Common myeloid progenitor, CD34-positive (primary cell): ENCODE measurements around the gene AGBL1.
A peak's percentile ranks its signal among the peaks of the same experiment; 100 is the strongest.

Source experiments
- CTCF ChIA-PET: fragments of 350-600 bp; sonication (Branson Sonifier 250); formaldehyde crosslinking; loops from one replicate; lab custom pipeline; 2021; ENCODE audit warnings: antibody characterized with exemption; lab: Charles Lee
- POLR2A ChIA-PET: fragments of 350-600 bp; sonication (Branson Sonifier 250); formaldehyde crosslinking; loops from one replicate; lab custom pipeline; 2021; ENCODE audit warnings: antibody characterized with exemption; lab: Charles Lee
- DNase-seq, 3 donors: peaks; one replicate each; pipeline versions ENCODE4 v3.0.0 to v3.0.0-alpha.2; 2013
- H3K27ac ChIP-seq, 2 experiments: 1 replicate in 1 of 2; 2 replicates in 1 of 2; pipeline ENCODE4 v1.7.0; 2013; ENCODE audit warnings: inconsistent platforms in 2 of 2, low read length in 2 of 2, mild to moderate bottlenecking in 2 of 2, low read depth in 1 of 2, moderate library complexity in 1 of 2; ENCODE audit not compliant: severe bottlenecking in 2 of 2, insufficient read depth in 1 of 2, poor library complexity in 1 of 2
- H3K27me3 ChIP-seq, 5 experiments: replicated peaks in 2 of 5; 1 replicate in 3 of 5; 2 replicates in 2 of 5; pipeline versions ENCODE4 v1.6.1 to v1.7.0; 2013; ENCODE audit warnings: low read length in 4 of 5, mild to moderate bottlenecking in 2 of 5, moderate library complexity in 2 of 5, inconsistent platforms in 1 of 5; ENCODE audit not compliant: insufficient read depth in 5 of 5, control insufficient read depth in 4 of 5
- H3K36me3 ChIP-seq, 4 experiments: 1 replicate in 2 of 4; 2 replicates in 2 of 4; pipeline versions ENCODE4 v1.6.1 to v1.7.0; 2013; ENCODE audit warnings: low read length in 3 of 4, control low read depth in 1 of 4, mild to moderate bottlenecking in 1 of 4; ENCODE audit not compliant: control insufficient read depth in 4 of 4, insufficient read depth in 4 of 4
- H3K4me1 ChIP-seq, 4 experiments: 1 replicate in 3 of 4; 2 replicates in 1 of 4; pipeline versions ENCODE4 v1.6.1 to v1.7.1; 2013; ENCODE audit warnings: low read length in 3 of 4, mild to moderate bottlenecking in 3 of 4, control low read depth in 1 of 4, inconsistent platforms in 1 of 4, moderate library complexity in 1 of 4; ENCODE audit not compliant: control insufficient read depth in 4 of 4, insufficient read depth in 4 of 4; ENCODE audit errors: control extremely low read depth in 1 of 4
- H3K4me3 ChIP-seq, 7 experiments: 1 replicate in 4 of 7; 2 replicates in 3 of 7; pipeline versions ENCODE4 v1.5.1 to v1.7.0; 2013; ENCODE audit warnings: mild to moderate bottlenecking in 7 of 7, low read length in 6 of 7, moderate library complexity in 6 of 7, inconsistent platforms in 2 of 7, low read depth in 2 of 7, control low read depth in 1 of 7; ENCODE audit not compliant: insufficient read depth in 4 of 7, control insufficient read depth in 1 of 7; ENCODE audit errors: extremely low read depth in 1 of 7
- H3K9me3 ChIP-seq, 5 experiments: 1 replicate in 4 of 5; 2 replicates in 1 of 5; pipeline versions ENCODE4 v1.6.1 to v1.7.1; 2013; ENCODE audit warnings: low read length in 4 of 5, mild to moderate bottlenecking in 2 of 5, inconsistent platforms in 1 of 5, low read depth in 1 of 5, moderate library complexity in 1 of 5; ENCODE audit not compliant: control insufficient read depth in 4 of 5, insufficient read depth in 2 of 5; ENCODE audit errors: control extremely low read depth in 1 of 5
- WGBS: methylation state at CpG from one replicate; pipeline ENCODE4 v1.1.5; 2013; ENCODE audit not compliant: insufficient coverage; 5-methylcytosine and 5-hydroxymethylcytosine counted together

The AGBL1 gene

DNA sequence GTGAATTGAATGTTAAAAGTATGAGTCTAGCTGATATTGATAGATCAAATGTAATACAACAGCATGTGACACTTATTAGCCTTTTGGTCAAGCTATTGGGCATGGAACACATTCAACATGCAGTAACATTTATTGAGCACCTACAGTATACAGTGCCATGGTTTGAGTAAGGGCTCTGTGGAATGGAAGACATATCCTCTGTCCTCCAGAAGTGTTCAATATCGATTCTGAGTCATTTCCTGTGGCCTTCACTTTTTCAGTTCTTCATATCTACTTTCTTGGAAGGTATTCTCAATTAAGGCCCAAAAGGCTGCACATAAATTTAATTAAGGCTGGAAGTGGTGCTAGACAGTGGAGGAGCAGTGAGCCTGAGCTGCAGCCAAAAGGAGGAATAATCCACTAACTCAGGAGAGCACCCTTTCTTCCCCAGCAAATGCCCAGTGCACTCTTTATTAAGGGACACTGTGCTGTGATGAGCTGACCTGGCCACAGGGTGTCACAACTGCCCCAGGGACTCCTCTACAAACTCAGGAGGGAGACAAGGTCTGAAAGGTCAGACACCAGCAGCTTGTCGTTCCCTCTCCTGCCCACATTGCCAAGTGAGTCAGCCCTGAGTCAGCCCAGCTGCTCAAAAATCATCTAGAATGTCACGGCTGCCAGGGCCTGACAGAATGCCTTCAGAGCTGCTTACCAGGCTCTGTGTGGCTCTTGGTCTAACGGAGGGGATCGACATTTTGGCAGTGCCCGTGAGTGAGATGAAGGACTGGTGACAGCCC is 544.8 kb downstream of the AGBL1 start:
- Histone ChIP-seq H3K27ac (no peak overlapping the region), H3K27me3 (peaks cover 0 to 7% (median 2%) of the 10 kb centered on the region in 5 experiments), H3K4me3 (no peak overlapping the region), H3K36me3 (no peaks in the 10 kb centered on the region), H3K4me1 (no peaks in the 10 kb centered on the region), H3K9me3 (no peaks in the 10 kb centered on the region)
- DNase-seq = peak; percentile 36 to 42 (median 39)
- ChIA-PET POLR2A (no interaction called here), CTCF (interaction anchor here (2.0 kb wide), 1 partner anchor 118 kb away, joined by 10 read pairs; no protein-coding TSS in a partner anchor)
- WGBS = 75% methylated on average over 4 of the region's 6 CpGs

DNA sequence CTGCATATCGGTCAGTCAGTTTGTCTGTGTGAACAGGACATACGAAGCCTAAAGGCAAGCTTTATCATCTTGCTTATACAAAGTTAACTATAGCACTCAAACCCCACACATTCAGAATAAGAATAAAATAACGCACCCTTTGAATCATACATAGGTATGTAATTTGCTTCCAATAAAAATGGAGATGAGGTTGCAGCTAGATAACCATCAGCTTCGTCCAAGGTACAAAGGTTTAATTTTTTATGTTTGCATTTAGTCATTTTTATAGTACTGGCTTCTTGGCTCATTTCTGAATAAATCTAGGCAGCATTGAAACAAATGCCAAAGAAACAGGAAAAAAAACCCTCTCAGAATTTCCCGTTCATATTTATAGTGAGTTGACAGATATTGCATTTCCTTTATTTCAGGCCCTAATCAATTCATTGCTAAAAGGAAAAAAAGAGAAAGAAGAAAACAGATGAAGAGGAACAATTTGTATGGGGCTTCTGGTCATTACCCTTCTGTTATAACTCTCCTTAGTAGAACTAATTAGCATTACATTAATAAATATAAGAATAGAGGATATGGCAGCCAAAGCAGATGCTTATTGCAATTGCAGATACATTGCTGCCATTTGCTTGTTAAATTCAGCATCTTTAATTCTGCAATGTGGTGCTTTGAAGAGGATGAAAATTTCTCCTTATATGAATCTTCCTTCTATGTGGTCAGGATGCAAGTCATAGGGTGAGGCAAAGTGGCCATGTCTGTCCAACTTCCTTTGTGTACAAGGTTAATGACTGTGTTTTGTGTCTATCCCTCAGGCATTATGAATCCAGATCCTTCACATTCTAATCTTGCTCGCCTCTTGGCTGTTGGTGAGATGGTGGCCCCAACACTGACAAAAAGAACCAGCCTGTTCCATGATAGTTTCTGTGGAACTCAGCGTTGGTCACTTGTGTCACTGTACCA is 550.0 kb downstream of the AGBL1 start:
- H3K27me3 ChIP-seq = no peaks in the 10 kb centered on the region
- ChIA-PET POLR2A (no interaction called here), CTCF (no interaction called here)
- H3K9me3 ChIP-seq = no peaks in the 10 kb centered on the region
- no peak overlapping the region for H3K4me3 ChIP-seq
- WGBS = 83% methylated on average over 2 of the region's 7 CpGs
- no peaks in the 10 kb centered on the region for H3K36me3 ChIP-seq
- no peak for DNase-seq
- no peaks in the 10 kb centered on the region for H3K4me1 ChIP-seq
- H3K27ac ChIP-seq = no peak overlapping the region

DNA sequence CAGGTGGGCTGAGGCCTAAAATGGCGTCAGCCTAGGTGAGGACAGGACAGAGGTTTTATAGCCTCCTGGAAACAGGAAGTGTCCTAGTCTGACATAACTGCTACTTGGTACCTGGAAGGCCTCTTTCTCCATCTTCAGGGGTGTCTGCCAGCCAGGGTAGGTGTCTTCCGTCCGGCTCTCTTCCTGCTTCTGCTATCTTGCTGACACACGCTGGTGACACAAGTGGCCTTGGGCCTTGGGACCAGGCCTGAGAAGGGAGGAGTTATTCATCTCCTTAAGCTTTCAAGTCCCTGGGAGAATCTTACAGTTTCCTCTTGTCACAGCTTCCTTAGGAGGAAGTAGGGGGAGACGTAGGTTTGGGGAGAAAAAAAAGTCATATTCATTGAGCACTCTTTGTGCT is 551.3 kb downstream of the AGBL1 start:
- DNase-seq = no peak
- Histone ChIP-seq H3K9me3 (no peaks in the 10 kb centered on the region), H3K27ac (no peak overlapping the region), H3K36me3 (no peaks in the 10 kb centered on the region), H3K4me3 (no peak overlapping the region), H3K4me1 (no peaks in the 10 kb centered on the region), H3K27me3 (no peaks in the 10 kb centered on the region)
- 100% methylated on average over 2 of the region's 5 CpGs for WGBS
- ChIA-PET CTCF (no interaction called here), POLR2A (no interaction called here)

DNA sequence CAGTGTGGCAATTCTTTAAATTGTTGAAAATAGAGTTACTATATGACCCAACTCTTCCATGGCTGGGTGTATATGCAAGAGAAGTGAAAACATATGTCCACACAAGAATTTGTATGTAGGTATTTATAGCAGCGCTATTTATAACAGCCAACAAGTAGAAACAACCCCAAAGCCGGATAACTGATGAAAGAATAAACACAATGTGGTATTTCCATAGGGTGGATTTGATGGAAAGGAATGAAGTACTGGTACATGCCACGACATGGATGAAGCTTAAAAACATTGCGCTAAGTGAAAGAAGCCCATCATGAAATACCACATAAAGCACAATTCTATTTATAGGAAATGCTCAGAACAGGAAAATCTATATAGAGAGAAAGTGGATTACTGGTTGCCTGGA is 554.5 kb downstream of the AGBL1 start:
- H3K4me1 ChIP-seq = no peaks in the 10 kb centered on the region
- H3K9me3 ChIP-seq = no peaks in the 10 kb centered on the region
- no peak overlapping the region for H3K4me3 ChIP-seq
- H3K27me3 ChIP-seq = peaks cover 0 to 3% (median 0%) of the 10 kb centered on the region in 5 experiments
- H3K27ac ChIP-seq = no peak overlapping the region
- no peaks in the 10 kb centered on the region for H3K36me3 ChIP-seq
- ChIA-PET POLR2A (no interaction called here), CTCF (no interaction called here)
- no peak for DNase-seq
- 100% methylated on average over 1 of the region's 4 CpGs for whole genome bisulfite sequencing

DNA sequence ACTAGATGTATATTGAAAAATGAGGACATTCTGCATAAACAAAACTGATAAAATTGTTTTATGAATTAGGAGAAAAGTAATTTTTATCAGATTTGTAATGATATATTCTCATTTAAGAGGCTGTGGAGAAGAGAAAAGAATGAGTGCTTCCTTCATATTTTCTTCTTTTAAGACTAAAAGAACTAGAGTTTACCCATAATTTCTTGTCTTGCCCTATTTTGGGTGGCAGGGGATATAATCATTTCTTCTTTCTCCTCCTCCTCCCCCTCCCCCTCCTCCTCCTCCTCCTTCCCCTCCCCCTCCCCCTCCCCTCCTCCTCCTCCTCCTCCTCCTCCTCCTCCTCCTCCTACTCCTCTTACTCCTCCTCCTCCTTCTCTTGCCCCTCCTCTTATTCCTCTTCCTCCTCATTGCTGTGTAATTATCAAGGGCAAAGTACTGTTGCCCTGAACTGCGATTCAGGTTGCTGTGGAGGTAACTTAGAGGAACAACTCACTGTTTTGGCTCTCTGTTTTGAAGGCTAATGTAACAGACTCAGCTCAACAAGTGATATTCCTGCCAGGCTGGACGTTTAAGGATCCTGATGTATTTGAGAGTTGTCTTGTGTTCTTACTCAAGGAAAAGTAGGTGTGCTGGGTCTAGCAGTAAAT is 555.4 kb downstream of the AGBL1 start:
- 83% methylated on average over 1 of the region's 2 CpGs for WGBS

DNA sequence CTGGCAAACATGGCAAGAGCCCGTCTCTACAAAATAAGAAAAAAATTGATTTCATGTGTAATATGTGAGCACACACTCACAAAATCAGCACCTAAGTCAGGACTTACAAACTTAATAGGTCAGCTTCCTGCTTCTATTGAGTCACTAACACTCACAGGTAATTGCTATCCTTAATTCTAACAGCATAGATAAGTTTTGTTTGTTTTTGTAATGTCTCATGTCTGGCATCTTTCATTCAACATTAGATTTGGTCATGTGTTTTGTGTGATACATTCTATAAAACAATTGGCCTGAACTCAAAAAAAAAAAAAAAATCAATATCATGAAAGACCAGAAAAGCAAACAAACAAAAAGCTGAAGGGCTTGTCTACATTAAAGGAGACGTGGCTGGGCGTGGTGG is 564.7 kb downstream of the AGBL1 start:
- no peaks in the 10 kb centered on the region for H3K27me3 ChIP-seq
- H3K4me3 ChIP-seq = no peak overlapping the region
- no peaks in the 10 kb centered on the region for H3K36me3 ChIP-seq
- POLR2A ChIA-PET = no interaction called here
- 94% methylated on average over 2 of the region's 3 CpGs for WGBS
- no peaks in the 10 kb centered on the region for H3K4me1 ChIP-seq
- CTCF ChIA-PET = interaction anchor here (1.8 kb wide), 1 partner anchor 9 kb away, joined by 4 read pairs; no protein-coding TSS in a partner anchor
- no peak for DNase-seq
- H3K27ac ChIP-seq = no peak overlapping the region
- H3K9me3 ChIP-seq = no peaks in the 10 kb centered on the region

More for the DNA sequence above, 555.4 kb downstream of the AGBL1 start:
- H3K36me3 ChIP-seq = no peaks in the 10 kb centered on the region
- no peak for DNase-seq
- H3K27ac ChIP-seq = no peak overlapping the region
- H3K27me3 ChIP-seq = peaks cover 0 to 3% (median 0%) of the 10 kb centered on the region in 5 experiments
- ChIA-PET CTCF (no interaction called here), POLR2A (no interaction called here)
- no peaks in the 10 kb centered on the region for H3K4me1 ChIP-seq
- H3K4me3 ChIP-seq = no peak overlapping the region
- no peaks in the 10 kb centered on the region for H3K9me3 ChIP-seq
